ENCODE measurements around the gene CYB561A3. TPM values are rescaled to one million over a fixed set of nuclear protein-coding genes. Genes with fewer than 3 reads are reported as not detected.

The CYB561A3 gene
- total RNA-seq, 1 experiment from 2014 or later: 21.7 TPM

DNA sequence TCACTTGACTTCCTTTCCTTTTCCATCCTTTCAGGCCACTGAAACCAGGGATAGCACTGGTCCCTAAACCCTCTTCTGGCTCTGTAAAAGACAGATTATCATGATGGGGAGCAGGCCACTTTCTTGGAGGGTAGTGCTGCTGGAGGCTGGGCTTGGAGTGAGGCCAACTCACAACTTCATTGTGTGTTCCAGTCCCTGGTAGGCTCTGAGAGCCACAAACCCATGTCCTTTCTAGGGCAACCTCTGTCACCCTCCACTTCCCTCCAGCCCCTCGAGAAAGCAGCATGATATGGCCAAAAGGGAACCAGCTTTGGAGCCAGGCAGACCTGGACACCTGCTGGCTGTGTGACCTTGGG, 26.3 kb downstream of the CYB561A3 start:
- Histone ChIP-seq H2AK5ac (ENCODE audit: insufficient read length, low read length) (no peak overlapping the region), H4K20me1 (ENCODE audit: control insufficient read depth, insufficient read depth, insufficient read length) (no peaks in the 10 kb centered on the region), H3K79me2 (ENCODE audit: insufficient read depth, low read length) (peaks cover 18% of the 10 kb centered on the region), H4K8ac (replicated peaks; ENCODE audit: insufficient read length, low read depth, low read length) (no peak overlapping the region), H3K9ac (ENCODE audit: extremely low read depth, insufficient read length, low read length) (peak overlapping the region; percentile 34), H3K4me2 (ENCODE audit: insufficient read depth, insufficient read length, low read length) (no peak overlapping the region), H4K91ac (ENCODE audit: insufficient read length, low read depth, low read length) (no peak overlapping the region), H3K23me2 (ENCODE audit: insufficient read length, low read depth, low read length, poor library complexity, severe bottlenecking) (peaks cover 13% of the 10 kb centered on the region), H3K27ac (ENCODE audit: insufficient read length, low read depth, low read length) (no peak overlapping the region), H2BK15ac (ENCODE audit: low read depth, low read length) (no peak overlapping the region), H2AFZ (ENCODE audit: low read length) (no peak overlapping the region), H3K18ac (ENCODE audit: insufficient read length, low read depth, low read length) (no peak overlapping the region), H3K14ac (ENCODE audit: insufficient read depth, low read length) (no peak overlapping the region), H3K4ac (ENCODE audit: low read depth, low read length) (no peak overlapping the region), H3T11ph (ENCODE audit: low read length) (no peak overlapping the region), H4K5ac (ENCODE audit: insufficient read length, low read depth, low read length) (no peak overlapping the region), H3K27me3 (ENCODE audit: insufficient read depth, low read length) (no peaks in the 10 kb centered on the region), H3K4me1 (ENCODE audit: insufficient read depth, low read length) (peaks cover 5% of the 10 kb centered on the region), H2BK12ac (ENCODE audit: insufficient read length, low read depth, low read length) (no peak overlapping the region), H2BK120ac (ENCODE audit: low read depth, low read length, poor library complexity, severe bottlenecking) (no peak overlapping the region), H3K56ac (ENCODE audit: insufficient read length, low read depth, low read length) (no peak overlapping the region), H3K79me1 (ENCODE audit: insufficient read depth, low read depth, low read length, poor library complexity, severe bottlenecking) (no peaks in the 10 kb centered on the region), H2BK20ac (ENCODE audit: low read depth, low read length, poor library complexity, severe bottlenecking) (no peak overlapping the region), H2BK5ac (ENCODE audit: insufficient read length, low read length) (no peak overlapping the region), H3K9me3 (ENCODE audit: control insufficient read depth, low read depth, low read length) (no peaks in the 10 kb centered on the region), H3K23ac (ENCODE audit: insufficient read length, low read depth, low read length) (no peak overlapping the region)
- no peak for DNase-seq
- H3K27me3 Mint-ChIP-seq (ENCODE audit: low read depth): no peaks in the 10 kb centered on the region
- H3K9me3 Mint-ChIP-seq: no peaks in the 10 kb centered on the region; a peak in 1 of 5 replicates
- no peak overlapping the region for H3K4me3 Mint-ChIP-seq
- peak overlapping the region; percentile 61 to 87 (median 79); a peak in 5 of 7 replicates for H3K27ac Mint-ChIP-seq
- H3K4me1 Mint-ChIP-seq: peaks cover 39 to 45% of the 10 kb centered on the region in 2 experiments
- TF ChIP-seq, protein P1, sequence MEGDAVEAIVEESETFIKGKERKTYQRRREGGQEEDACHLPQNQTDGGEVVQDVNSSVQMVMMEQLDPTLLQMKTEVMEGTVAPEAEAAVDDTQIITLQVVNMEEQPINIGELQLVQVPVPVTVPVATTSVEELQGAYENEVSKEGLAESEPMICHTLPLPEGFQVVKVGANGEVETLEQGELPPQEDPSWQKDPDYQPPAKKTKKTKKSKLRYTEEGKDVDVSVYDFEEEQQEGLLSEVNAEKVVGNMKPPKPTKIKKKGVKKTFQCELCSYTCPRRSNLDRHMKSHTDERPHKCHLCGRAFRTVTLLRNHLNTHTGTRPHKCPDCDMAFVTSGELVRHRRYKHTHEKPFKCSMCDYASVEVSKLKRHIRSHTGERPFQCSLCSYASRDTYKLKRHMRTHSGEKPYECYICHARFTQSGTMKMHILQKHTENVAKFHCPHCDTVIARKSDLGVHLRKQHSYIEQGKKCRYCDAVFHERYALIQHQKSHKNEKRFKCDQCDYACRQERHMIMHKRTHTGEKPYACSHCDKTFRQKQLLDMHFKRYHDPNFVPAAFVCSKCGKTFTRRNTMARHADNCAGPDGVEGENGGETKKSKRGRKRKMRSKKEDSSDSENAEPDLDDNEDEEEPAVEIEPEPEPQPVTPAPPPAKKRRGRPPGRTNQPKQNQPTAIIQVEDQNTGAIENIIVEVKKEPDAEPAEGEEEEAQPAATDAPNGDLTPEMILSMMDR (conservative IDR thresholded peaks at IDR 0.05): no peak
- H3K36me3 Mint-ChIP-seq (ENCODE audit: insufficient read depth in 1 of 3, low read depth in 3 of 3): peaks cover 7 to 32% (median 24%) of the 10 kb centered on the region in 3 experiments; a peak in 6 of 7 replicates
- no CpG with 5 or more reads among the region's 1 CpG for WGBS (ENCODE audit: extremely low coverage, insufficient read length, low lambda C conversion rate)
